GM10266 (cell line): ENCODE results near the gene FLNA.

Source experiments
- DNase-seq: peaks from one replicate; pipeline ENCODE4 v3.0.0; 2012; ENCODE audit errors: extremely low spot score
- CTCF ChIP-seq: IDR thresholded peaks from 2 replicates; pipeline ENCODE4 v1.5.1; 2012; ENCODE audit warnings: mild to moderate bottlenecking, low read depth; ENCODE audit not compliant: control insufficient read depth, insufficient read depth; ENCODE audit errors: missing control alignments

FLNA gene

GRCh38 chrX:154376774-154377173 lies 2.3 kb upstream of the FLNA start:
- TF ChIP-seq CTCF = no peak
- DNase-seq = no peak

GRCh38 chrX:154375156-154375504 lies 696 bp upstream of the FLNA start:
- no peak for TF ChIP-seq CTCF

DNA sequence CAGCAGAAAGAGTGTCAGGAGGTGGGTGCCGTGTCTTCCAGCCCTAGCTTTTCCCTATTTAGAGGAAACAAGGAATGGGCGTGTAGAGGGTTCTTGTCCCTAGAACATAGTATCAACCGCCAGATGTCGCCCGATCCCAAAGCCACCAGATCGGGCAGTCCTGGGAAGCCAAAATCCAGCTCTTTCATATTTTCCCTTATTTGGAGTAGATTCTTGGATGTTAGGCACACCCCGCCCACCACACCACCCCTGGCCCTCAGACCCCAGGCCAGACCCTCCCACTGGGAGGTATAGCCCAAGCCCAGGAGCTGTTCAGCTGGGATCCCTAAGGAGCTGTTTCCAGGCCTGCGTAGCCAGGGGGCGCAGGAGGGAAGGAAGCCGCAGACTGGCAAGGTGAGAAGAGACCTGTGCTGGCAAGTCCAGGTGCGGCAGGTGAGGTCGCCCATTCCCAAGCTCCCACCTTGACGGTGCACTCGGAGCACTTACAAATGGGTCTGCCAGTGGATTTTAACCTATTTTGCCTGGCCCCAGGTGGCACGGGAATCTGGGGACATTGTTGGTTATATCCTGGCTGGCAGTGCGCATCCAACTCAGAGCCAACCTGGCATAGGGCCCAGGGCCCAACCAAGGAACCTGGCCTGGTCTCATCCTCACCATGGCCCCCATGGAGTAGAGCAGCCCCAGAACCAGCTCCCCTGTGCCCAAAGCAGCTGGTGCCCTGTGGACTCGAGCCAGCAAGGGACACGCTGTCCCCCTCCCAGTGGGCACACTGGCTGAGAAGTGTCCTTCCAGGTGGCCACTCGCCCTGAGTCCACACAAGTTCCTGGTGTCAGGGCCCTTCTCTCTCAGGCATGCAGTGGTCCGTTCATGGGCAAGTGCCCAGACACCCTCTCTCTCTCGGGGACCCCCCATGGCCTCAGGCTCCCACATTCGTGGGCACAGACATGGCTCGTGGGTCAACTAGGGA lies 811 bp downstream of the FLNA start:
- peak; percentile 47 for TF ChIP-seq CTCF
- no peak for DNase-seq

More at GRCh38 chrX:154375156-154375504, 696 bp upstream of the FLNA start:
- no peak for DNase-seq

- no peak for TF ChIP-seq CTCF
- DNase-seq = peak; percentile 77
Observed at GRCh38 chrX:154372612-154373022, 1.8 kb downstream of the FLNA start.

DNA sequence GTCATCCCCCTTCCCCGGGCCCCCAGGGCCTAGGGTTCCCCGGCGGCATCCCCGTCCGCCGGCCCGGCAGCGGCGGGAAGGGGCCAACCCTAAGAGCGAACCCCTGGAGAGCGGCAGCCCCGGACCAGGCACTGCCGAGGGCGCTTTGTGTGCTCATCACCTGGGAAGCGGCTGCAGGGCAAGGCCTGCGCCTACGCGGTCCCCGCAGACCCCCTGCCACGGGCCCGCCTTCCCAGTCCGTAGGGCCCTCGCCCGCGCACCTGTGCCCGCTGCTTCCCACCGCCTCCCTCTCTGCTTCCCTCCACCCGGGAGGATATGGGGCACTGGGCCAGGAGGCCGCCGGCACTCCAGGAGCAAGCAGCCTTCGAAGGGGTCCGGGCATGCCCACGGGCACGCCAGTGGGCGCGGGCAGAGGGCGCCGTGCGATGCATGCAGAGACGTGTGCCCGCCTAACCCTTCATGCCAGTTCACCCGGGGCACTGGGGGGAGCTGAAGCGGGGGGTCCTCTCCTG lies 2.6 kb downstream of the FLNA start:
- TF ChIP-seq CTCF = no peak
- DNase-seq = no peak

DNA sequence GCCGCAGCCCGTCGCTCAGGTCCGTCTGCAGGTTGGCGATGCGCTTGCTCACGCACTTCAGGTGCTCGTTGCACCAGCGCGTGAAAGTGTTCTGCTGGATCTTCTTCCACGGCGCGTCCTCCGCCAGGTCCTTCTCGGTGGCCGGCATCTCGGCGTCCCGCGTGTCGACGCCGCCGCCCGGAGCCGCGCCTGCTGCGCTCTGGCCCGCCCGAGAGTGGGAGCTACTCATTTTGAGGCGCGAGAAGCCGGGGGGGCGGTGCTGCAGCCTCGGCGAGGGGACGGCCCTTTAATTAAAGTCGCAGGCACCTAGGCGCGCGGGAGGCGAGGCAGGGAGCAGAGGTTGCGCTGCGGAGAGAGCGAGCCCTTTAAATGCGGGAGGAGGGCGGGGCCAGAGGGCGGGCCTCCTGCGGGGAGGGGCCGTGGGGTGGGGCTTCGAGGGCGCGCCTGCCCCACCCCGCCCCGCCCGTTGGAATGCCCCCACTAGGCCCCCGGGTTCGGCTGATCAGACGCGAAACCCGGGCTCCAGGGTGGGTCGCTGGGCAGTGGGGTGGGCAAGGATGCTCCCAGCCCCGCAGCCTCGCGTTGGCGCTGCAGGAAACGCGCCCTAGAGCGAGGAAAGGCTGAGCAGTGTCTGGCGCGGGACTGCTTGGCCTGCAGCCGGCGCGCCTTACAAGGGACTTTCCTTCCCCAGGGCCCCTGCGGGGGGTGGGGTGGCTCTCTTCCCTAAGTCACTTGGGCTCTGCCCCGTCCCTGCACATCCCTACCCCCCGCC lies 3.2 kb downstream of the FLNA start:
- no peak for TF ChIP-seq CTCF
- peak; percentile 89 for DNase-seq

DNA sequence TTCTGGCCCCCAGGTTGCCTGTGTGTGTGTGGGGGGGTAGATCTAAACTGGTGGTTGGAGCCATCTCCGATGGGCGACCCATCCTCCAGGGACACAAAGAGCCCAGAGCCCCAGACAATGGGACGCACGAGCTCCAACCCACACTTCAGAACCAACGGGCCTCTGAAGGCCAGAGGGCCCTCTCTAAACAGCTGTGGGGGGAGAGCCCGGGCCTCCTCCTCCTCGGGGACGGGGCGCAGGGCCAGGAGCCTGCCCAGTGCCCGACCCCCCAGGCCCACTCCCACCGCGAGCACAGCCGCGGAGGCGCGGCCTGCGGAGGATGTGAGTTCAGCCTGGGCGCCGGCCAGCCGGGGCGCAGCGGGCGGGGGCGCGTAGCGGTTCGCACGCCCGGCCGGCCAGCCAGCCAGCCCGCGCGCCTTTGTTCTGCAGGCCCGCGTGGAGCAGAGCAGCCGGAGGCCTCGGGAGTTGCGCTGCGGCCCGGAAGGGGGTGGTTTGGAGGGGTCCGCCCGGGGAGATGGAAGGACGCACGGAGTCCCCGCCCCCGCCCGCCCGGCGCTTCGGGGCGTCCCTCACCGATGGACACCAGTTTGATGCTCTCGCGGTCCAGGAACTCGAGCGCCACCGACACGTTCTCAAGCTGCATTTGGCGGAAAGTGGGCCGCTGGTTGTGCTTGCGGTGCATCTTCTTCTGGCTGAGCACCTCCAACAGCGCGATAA lies 4.0 kb downstream of the FLNA start:
- TF ChIP-seq CTCF = no peak
- no peak for DNase-seq
